Body of pancreas (tissue), 4 donors: ENCODE data around the gene PFN4. TPM values are rescaled to one million over a fixed set of nuclear protein-coding genes. Genes with fewer than 3 reads are reported as not detected.
"Not testable (repeated sequence)": the region's sequence is repeated elsewhere in the genome, so short reads cannot be mapped to it uniquely, and the experiment has no call there.

Experiments
- ATAC-seq: fragments of 150-250 bp; one replicate; pipeline ENCODE4 v1.9.1; 2016
- DNase-seq, 4 donors: peaks; one replicate each; pipeline ENCODE4 v3.0.0-alpha.2; 2019
- H3K27ac ChIP-seq, 4 donors: fragments of 200-600 bp; sonication (generic); 1 replicate in 3 of 4; 2 replicates in 1 of 4; pipeline versions ENCODE4 v1.5.1 to v1.6.1; 2016 to 2019; ENCODE audit warnings: mild to moderate bottlenecking in 1 of 4, mixed read lengths in 1 of 4, moderate library complexity in 1 of 4
- H3K27me3 ChIP-seq, 2 donors: fragments of 200-600 bp; sonication (generic); one replicate each; pipeline ENCODE4 v1.6.0; 2016; ENCODE audit warnings: mild to moderate bottlenecking in 1 of 2
- H3K36me3 ChIP-seq, 2 donors: fragments of 200-600 bp; sonication (generic); replicated peaks in 1 of 2; 2 replicates each; pipeline ENCODE4 v1.5.1; 2016; ENCODE audit warnings: low read depth in 2 of 2; ENCODE audit not compliant: insufficient read depth in 1 of 2
- H3K4me1 ChIP-seq: fragments of 200-600 bp; sonication (generic); one replicate; pipeline ENCODE4 v1.6.0; 2016
- H3K4me3 ChIP-seq, 2 donors: fragments of 200-600 bp; sonication (generic); 1 replicate in 1 of 2; 2 replicates in 1 of 2; pipeline ENCODE4 v1.5.1; 2016 to 2019
- H3K9me3 ChIP-seq, 3 donors: fragments of 200-600 bp; sonication (generic); 1 replicate in 2 of 3; 2 replicates in 1 of 3; pipeline ENCODE4 v1.5.1; 2016
- POLR2A ChIP-seq, 3 donors: fragments of 450-650 bp; IDR thresholded peaks; one replicate each; pipeline ENCODE4 v1.6.1; 2016; ENCODE audit warnings: antibody characterized with exemption in 3 of 3, mild to moderate bottlenecking in 2 of 3
- WGBS, 2 donors: methylation state at CpG; one replicate each; pipeline ENCODE4 v1.1.5; 2017; 5-methylcytosine and 5-hydroxymethylcytosine counted together
- intact Hi-C: fragments of 100-400 bp; cut with DNase I; formaldehyde crosslinking; loops from one replicate; pipeline ENCODE4 v1.15.1; 2023
- total RNA-seq, 2 donors: library from RNA; depleted of rRNA; stranded (reverse); fragments of >200 nt; gene quantifications; one replicate each; pipeline ENCODE4 v1.1.0, GENCODE V29; 2016
- TF ChIP-seq, protein P1 (sequence below), 7 experiments: fragments of 450-650 bp in 4 of 7; fragments of 200-600 bp in 3 of 7; sonication (generic) in 3 of 7; IDR thresholded peaks; one replicate each; pipeline ENCODE4 v1.5.1; 2016 to 2019; ENCODE audit warnings: antibody characterized with exemption in 7 of 7

The PFN4 gene
- total RNA-seq, 2 donors from 2014 or later = not detected

DNA sequence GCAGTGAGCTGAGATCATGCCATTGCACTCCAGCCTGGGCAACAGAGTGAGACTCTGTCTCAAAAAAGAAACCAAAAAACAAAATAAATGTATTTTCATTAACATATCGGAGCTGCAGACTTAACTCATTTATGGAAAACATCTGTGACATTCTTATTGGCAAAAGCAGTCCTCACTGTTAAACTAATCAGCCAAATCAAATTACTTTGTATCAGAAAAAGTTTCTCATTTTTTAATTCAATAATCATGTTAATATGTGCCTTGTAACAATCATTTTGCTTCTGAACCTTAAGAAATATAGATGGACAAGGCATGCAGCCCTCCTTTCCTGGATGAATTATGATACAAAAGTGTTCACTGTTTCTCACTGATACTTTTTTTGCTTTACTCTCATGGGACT, 20.5 kb downstream of the PFN4 start:
- DNase-seq = no peak
- no peak overlapping the region for H3K27ac ChIP-seq
- H3K36me3 ChIP-seq = no peaks in the 10 kb centered on the region
- H3K9me3 ChIP-seq = no peaks in the 10 kb centered on the region
- H3K4me3 ChIP-seq = no peak overlapping the region
- H3K4me1 ChIP-seq = no peaks in the 10 kb centered on the region
- TF ChIP-seq POLR2A (IDR thresholded peaks at IDR 0.05) = no peak
- TF ChIP-seq, protein P1, sequence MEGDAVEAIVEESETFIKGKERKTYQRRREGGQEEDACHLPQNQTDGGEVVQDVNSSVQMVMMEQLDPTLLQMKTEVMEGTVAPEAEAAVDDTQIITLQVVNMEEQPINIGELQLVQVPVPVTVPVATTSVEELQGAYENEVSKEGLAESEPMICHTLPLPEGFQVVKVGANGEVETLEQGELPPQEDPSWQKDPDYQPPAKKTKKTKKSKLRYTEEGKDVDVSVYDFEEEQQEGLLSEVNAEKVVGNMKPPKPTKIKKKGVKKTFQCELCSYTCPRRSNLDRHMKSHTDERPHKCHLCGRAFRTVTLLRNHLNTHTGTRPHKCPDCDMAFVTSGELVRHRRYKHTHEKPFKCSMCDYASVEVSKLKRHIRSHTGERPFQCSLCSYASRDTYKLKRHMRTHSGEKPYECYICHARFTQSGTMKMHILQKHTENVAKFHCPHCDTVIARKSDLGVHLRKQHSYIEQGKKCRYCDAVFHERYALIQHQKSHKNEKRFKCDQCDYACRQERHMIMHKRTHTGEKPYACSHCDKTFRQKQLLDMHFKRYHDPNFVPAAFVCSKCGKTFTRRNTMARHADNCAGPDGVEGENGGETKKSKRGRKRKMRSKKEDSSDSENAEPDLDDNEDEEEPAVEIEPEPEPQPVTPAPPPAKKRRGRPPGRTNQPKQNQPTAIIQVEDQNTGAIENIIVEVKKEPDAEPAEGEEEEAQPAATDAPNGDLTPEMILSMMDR (IDR thresholded peaks at IDR 0.05) = no peak
- no peak for ATAC-seq
- 92 to 95% methylated on average over 1 of the region's 1 CpG for WGBS, 2 donors
- intact Hi-C loops = no loop called here
- no peaks in the 10 kb centered on the region for H3K27me3 ChIP-seq

GRCh38 chr2:24101992-24102391, 21.1 kb downstream of the PFN4 start:
- no peak for DNase-seq
- no peak overlapping the region for H3K27ac ChIP-seq
- no peaks in the 10 kb centered on the region for H3K9me3 ChIP-seq

GRCh38 chr2:24100732-24101131, 22.4 kb downstream of the PFN4 start:
- H3K4me3 ChIP-seq, ATAC-seq, DNase-seq, H3K36me3 ChIP-seq, intact Hi-C loops, H3K4me1 ChIP-seq, H3K9me3 ChIP-seq, H3K27me3 ChIP-seq, H3K27ac ChIP-seq: not testable (repeated sequence)
- 82 to 91% methylated on average over 2 of the region's 2 CpGs for WGBS, 2 donors

More at GRCh38 chr2:24101992-24102391, 21.1 kb downstream of the PFN4 start:
- no peak overlapping the region for H3K4me3 ChIP-seq
- no peaks in the 10 kb centered on the region for H3K36me3 ChIP-seq
- TF ChIP-seq, protein P1 (IDR thresholded peaks at IDR 0.05) = no peak
- no peak for TF ChIP-seq POLR2A (IDR thresholded peaks at IDR 0.05)
- H3K4me1 ChIP-seq = no peaks in the 10 kb centered on the region
- 84 to 89% methylated on average over 2 of the region's 2 CpGs for WGBS, 2 donors
- ATAC-seq = no peak
- intact Hi-C loops = no loop called here
- H3K27me3 ChIP-seq = no peaks in the 10 kb centered on the region

GRCh38 chr2:24095171-24095677, 27.9 kb downstream of the PFN4 start:
- H3K4me3 ChIP-seq, H3K27ac ChIP-seq, DNase-seq, H3K4me1 ChIP-seq, intact Hi-C loops, H3K27me3 ChIP-seq, H3K36me3 ChIP-seq, ATAC-seq, H3K9me3 ChIP-seq: not testable (repeated sequence)
- WGBS, 2 donors = 72 to 89% methylated on average over 11 to 17 of the region's 17 CpGs

- intact Hi-C loops, H3K27me3 ChIP-seq, ATAC-seq, DNase-seq, H3K9me3 ChIP-seq, H3K4me1 ChIP-seq, H3K4me3 ChIP-seq, H3K27ac ChIP-seq, H3K36me3 ChIP-seq: not testable (repeated sequence)
- 96 to 97% methylated on average over 5 of the region's 5 CpGs for WGBS, 2 donors
Measured at GRCh38 chr2:24093270-24093669, 29.9 kb downstream of the PFN4 start.

GRCh38 chr2:24088821-24089359, 34.2 kb downstream of the PFN4 start:
- no peak for TF ChIP-seq POLR2A (IDR thresholded peaks at IDR 0.05)
- TF ChIP-seq, protein P1 (IDR thresholded peaks at IDR 0.05) = no peak
- no peaks in the 10 kb centered on the region for H3K27me3 ChIP-seq
- intact Hi-C loops = no loop called here
- no peak overlapping the region for H3K27ac ChIP-seq
- 54 to 66% methylated on average over 2 of the region's 2 CpGs for WGBS, 2 donors
- DNase-seq = no peak
- peaks cover 7% of the 10 kb centered on the region for H3K4me1 ChIP-seq
- no peak for ATAC-seq
- H3K4me3 ChIP-seq = no peak overlapping the region
- H3K36me3 ChIP-seq = no peaks in the 10 kb centered on the region
- no peaks in the 10 kb centered on the region for H3K9me3 ChIP-seq
